IPS-NIHi7 (cell line): Measurements from ENCODE around the gene AAK1.
A peak's percentile ranks its signal among the peaks of the same experiment; 100 is the strongest.

Source experiments
- DNase-seq: peaks from one replicate; pipeline ENCODE4 v3.0.0; 2012; ENCODE audit warnings: mixed read lengths; ENCODE audit errors: extremely low spot score

The AAK1 gene

DNA sequence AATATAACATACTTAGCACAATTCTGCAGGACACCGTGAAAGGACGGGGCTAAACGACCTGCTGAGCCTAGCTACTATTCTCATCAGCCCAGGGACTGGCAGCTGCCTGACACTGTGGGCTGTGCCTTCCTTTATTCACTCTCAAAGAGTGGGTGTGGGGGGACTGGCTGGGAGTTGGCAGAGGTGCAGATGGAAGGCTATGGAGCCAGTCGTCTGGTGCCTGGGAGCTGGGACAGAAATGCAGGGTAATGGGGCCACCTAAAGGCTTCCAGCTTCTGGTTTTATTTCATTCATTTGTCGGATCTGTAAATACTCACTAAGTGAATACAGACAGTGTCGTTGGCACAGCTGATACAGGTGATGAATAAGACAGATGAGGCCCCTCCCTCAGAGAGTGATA, 150.3 kb downstream of the AAK1 start:
- peak; percentile 36 for DNase-seq

DNA sequence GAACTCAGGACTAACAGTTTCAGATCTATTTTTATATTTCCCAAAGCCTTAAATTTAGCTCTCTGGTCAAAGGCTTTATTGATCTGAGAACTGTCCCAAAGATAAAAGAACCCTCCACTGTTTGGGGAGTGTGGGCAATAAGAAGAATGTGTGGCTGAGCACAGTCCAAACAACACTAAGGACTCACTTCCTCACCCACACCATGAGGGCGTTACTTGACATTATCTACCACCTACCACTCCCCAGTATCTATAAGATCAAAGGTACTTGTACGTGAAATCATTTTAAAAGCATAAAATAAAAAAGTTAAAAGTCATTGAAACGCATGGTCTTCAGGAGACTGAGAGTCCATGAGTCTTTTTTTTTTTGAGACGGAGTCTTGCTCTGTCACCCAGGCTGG, 151.7 kb downstream of the AAK1 start:
- DNase-seq: no peak

DNA sequence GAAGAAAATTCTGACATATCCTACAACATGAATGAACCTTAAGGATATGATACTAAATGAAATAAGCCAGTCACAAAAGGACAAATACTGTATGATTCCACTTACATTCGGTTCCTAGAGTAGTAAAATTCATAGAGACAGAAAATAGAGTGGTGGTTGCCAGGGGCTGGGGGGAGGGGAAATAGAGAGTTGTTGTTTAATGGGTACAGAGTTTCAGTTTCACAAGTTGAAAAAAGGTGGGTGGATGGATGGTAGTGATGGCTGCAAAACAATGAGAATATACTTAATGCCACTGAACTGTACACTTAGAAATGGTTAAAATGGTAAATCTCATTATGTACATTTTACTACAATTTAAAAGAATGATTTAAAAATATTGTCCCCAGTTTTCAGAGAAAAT, 153.1 kb downstream of the AAK1 start:
- DNase-seq: no peak

DNA sequence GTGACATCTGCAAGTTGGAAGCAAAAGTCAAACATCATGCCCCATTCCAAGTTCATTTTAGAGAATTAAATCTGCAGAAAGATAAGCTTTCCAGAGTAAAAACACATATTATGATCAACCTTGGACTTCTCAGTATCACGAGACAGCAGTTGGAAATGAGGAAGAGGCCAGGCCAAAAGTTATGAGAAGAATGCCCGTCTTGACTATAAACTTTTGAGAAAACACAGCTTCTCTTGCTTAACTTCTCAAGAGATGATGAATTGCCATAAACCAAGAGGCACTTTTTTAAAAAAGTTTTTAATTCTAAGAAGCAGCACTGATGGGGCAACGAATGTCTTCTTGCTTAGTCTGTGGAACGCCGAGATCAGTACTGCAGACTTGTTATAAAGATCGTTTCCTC, 153.7 kb downstream of the AAK1 start:
- no peak for DNase-seq

- no peak for DNase-seq
These were observed 159.8 kb downstream of the AAK1 start for GRCh38 chr2:69483696-69484095.

- DNase-seq: no peak
These were observed 160.5 kb downstream of the AAK1 start for GRCh38 chr2:69483024-69483423.

DNA sequence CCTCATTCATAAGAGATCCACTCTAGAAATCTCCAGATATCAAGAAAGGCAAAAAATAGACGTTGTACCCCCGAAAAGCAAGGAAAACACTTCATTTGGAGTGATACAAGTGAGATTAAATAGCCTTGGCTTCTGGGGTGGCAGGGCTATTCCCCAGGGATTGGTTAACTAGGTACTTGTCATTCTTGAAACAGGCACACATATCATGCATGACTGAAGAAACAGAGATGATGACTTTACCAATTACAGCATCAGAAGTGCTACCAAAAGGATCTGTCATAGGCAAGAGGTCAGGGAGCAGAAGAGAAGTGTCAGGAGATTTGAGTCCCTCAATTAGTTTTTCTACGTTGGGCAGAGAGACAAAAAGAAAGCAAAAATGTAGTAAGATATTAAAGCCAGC, 161.1 kb downstream of the AAK1 start:
- DNase-seq: no peak

GRCh38 chr2:69481421-69481820, 162.1 kb downstream of the AAK1 start:
- no peak for DNase-seq

DNA sequence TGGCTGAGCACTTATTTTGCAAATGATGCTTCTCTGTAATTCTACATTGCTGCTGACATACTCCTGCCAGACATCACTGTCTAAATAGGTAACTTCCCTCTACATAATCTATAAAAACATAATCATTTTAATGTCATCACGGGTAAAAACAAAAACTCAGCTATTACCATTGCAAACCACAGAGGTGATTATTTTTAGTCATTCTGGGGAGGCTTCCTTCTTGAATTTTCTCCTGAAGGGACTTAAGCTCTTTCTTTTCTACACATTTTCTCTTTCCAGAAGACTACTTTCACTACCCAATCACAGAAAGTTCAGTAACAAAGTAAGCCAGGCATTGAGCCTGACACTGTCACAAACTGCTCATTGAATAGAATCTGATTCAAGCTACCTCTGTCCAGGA, 165.9 kb downstream of the AAK1 start:
- DNase-seq: no peak

GRCh38 chr2:69474688-69475087, 168.9 kb downstream of the AAK1 start:
- no peak for DNase-seq

GRCh38 chr2:69471793-69472192, 171.7 kb downstream of the AAK1 start:
- no peak for DNase-seq

GRCh38 chr2:69470911-69471310, 172.6 kb downstream of the AAK1 start:
- DNase-seq: no peak

DNA sequence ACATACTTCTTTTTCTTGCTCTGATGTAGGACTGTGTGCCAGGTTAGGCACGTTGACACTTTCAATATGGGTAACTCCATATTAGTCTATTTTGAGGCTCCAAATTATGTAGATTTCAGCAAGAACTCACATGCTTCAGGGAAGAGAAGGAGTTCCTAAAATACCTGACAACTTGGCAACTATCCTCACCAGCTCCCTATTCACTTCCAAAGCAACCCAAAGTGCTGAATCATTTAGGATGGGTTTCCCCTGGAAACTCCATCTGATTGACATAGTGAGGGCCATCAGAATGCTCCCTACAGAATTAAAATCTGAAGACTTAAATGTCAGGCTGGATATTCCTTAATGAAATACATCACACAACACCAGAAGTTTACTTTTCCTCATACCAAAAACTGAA, 173.8 kb downstream of the AAK1 start:
- peak; percentile 24 for DNase-seq

DNA sequence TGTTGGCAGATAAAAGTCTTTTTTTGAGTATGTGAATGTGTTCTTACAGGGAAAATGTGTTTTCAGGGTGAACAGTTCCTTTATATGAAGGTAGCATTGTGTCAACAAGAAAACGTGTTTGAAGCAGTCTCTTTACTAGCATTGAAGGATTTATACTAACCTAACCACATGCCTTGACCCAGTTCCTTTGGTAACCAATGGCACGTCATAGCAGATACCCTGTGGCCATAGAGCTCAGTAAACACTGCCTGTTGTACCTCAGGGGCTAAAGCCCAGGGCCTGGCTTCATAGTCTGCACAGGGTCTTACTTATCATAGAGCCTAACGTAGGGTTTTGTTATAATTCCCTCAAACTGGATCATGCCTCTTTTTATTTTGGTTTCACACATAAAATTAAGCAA, 174.2 kb downstream of the AAK1 start:
- no peak for DNase-seq

GRCh38 chr2:69466728-69467127, 176.8 kb downstream of the AAK1 start:
- no peak for DNase-seq

DNA sequence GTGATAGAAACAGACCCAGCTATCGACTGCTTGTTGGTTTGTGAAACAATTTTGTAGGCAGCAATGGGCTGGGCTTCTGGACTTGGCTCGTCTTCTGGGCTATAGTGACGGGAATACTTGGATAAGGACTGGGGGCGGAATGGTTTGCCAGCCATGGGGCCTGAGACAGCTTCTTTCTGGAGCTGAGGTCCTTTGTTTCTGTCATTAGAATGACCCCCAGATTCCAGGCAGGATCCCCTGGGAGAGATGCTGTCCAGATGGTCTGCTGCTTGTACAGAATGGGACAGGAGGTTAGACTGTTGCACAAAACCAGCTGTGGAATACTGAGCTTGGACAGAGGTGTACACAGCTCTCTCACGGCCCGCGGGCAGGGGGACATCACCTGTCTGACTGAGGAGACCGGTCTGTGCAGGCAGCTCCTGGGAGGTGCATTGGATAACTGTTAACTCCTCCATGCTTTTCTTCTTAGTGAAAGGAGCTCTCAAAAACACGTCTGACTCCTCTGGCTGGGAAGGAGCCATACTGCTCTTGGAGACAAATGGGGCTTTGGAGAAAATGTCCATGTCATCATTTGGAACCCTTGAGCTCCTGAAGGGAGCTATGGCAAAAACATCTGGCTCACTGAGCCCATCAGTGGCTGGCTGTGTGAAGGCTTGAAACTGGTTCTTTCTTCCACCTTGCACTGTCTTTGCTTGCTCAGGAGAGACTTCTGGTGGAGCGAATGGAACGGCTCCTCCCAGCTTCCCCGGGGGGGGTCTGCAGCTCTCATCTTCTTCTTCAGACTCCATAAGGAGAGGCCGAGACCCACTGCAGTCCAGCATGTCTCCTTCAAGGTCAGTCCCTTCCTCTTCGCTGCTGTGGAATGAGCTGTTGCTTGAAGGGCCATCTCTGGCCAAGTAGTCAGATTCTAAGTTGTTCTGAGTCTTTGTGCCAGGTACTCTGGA, 177.8 kb downstream of the AAK1 start:
- no peak for DNase-seq

GRCh38 chr2:69464575-69464974, 179.0 kb downstream of the AAK1 start:
- no peak for DNase-seq

GRCh38 chr2:69462780-69463179, 180.8 kb downstream of the AAK1 start:
- DNase-seq: no peak

DNA sequence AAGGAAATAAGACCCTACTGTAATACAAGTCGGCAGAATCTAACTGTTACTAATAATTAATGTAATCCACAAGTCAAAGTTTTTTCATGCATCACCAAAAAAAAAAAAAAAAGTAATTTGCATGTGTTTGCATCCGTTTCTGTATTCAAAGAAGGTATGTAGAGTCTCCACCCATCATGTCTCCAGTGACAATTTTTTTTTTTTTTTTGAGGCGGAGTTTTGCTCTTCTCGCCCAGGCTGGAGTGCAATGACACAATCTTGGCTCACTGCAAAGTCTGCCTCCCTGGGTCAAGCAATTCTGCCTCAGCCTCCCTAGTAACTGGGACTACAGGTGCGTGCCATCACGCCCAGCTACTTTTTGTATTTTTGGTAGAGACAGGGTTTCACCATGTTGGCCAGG, 182.1 kb downstream of the AAK1 start:
- no peak for DNase-seq

DNA sequence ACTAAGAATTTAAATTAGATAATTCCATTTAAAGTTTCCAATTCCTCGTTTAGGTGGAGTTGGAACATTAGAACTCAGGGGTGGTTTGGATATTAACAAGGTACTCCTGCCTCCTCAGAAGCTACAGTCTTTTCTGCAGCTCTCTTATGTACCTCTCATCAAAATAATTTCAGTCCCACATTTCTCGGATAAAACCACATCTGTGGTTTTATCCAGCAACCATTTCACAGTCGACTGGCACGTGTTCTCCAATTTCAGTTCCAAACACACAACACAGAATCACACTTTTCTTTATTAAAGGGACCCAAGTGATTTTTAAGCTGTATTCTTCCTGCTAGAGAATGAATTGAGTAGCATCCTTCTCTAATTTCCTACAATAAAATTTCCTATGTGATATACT, 183.6 kb downstream of the AAK1 start:
- no peak for DNase-seq

DNA sequence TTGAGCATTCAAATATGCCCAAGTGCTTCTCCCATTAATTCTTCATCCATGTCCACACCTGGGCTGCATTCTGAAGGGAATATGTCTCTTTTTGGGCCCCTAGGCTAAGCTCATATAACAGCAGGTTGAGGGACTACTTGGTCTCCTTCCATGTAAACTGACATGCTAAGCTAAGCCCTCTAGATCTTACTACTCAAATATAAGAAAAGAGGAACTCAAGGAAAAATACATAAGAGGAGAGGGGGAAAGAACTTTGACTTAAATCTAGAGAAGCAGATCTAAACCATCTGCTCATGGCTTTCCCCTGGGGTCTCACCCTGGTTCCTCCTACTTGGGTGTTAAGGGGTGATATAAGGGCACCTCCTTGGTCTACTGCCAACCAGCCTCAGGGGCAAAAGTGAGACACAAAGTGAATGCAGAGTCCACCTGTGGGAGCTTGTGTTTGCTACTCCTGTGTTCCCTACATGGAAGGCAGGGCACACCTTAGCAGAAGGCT, 186.5 kb downstream of the AAK1 start:
- DNase-seq: no peak

GRCh38 chr2:69456154-69456553, 187.4 kb downstream of the AAK1 start:
- no peak for DNase-seq

DNA sequence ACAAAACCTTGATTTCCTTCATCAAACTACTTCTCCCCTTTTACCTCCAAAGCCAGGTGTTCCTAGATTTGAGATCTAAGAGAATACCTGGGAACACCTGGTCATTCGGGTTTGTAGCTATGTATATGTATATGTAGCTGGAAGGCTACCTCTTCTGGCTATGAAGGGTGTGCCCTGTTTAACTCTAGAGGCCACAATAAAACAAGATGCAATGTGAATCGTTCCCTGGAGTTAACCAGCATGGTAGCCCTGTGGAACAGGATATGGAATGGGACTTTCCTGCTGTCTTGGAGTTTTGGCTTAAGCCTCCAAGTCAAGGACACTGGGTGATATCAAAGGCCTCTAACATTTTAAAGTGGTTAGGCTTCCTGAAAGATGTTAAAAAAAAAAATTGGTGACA, 188.6 kb downstream of the AAK1 start:
- DNase-seq: no peak
